ENCODE measurements around the gene ADAMTS1.

DNA sequence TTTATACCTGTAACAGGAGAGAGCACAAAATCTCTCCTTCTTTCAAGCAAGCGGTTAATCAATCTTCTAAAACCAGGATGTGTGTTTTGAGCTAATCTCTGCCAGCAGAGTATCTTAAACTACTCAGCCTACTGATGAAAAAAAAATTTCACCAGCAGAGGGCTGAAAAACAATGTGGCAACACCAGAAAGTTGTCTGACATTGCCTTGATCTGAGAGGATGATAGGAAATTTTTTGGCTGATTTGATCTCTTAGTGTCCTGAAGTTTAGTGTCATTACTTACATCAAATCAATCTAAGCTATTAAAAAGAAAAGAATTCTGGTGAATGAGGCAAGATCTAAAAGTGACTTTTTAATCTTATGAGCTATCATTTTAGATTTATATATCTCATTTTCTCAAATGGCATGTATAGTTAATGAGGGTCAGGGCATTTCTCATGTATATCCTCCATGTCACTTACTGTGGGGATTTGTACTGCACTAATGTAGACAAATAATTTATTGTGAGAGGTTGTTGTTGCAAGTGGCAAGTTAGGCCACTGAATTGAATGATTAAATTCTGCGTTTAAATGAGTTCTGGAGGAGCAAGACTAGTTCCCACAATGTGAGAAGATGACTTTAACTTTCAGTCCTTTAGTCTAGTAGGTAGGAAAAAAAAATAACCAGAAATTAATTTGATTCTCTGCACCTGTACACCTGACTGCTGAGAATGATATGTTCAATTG, 10.9 kb downstream of the ADAMTS1 start:
- TF ChIP-seq, protein P1, sequence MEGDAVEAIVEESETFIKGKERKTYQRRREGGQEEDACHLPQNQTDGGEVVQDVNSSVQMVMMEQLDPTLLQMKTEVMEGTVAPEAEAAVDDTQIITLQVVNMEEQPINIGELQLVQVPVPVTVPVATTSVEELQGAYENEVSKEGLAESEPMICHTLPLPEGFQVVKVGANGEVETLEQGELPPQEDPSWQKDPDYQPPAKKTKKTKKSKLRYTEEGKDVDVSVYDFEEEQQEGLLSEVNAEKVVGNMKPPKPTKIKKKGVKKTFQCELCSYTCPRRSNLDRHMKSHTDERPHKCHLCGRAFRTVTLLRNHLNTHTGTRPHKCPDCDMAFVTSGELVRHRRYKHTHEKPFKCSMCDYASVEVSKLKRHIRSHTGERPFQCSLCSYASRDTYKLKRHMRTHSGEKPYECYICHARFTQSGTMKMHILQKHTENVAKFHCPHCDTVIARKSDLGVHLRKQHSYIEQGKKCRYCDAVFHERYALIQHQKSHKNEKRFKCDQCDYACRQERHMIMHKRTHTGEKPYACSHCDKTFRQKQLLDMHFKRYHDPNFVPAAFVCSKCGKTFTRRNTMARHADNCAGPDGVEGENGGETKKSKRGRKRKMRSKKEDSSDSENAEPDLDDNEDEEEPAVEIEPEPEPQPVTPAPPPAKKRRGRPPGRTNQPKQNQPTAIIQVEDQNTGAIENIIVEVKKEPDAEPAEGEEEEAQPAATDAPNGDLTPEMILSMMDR (IDR thresholded peaks at IDR 0.05 in 4 of 5, conservative IDR thresholded peaks at IDR 0.05 in 1 of 5): peak in 1 of 5 experiments; percentile 21
- no peak for TF ChIP-seq POLR2A (IDR thresholded peaks at IDR 0.05)
